COLO829 (cell line): ENCODE data around the gene SH3RF3.

Experiments used
- DNase-seq: peaks from one replicate; pipeline ENCODE4 v3.0.0; 2012; ENCODE audit warnings: low spot score

SH3RF3 gene

GRCh38 chr2:109454765-109455394, 325.9 kb downstream of the SH3RF3 start:
- DNase-seq: no peak

- DNase-seq: no peak
Measured at GRCh38 chr2:109455731-109456691, 327.0 kb downstream of the SH3RF3 start.

- DNase-seq: no peak
Measured at GRCh38 chr2:109456776-109457175, 327.8 kb downstream of the SH3RF3 start.

DNA sequence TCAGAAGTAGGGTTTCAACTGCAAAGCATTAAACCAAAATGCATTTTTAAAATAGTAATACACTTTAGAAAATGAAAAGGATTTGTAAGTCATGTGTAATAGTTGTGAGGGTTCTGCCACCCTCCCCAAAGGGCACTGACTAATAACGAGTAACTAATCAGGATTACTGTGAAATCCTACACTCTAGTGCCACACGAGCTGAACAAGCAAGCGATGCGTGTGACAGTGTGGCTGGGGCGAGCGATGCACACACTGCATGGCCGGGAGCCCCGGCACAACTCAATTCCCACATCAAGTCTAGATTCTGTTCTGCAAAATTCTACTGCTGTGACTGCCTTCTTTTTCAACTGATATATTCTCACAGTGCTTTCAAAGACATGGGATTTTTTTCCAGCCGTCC, 328.4 kb downstream of the SH3RF3 start:
- DNase-seq: no peak

DNA sequence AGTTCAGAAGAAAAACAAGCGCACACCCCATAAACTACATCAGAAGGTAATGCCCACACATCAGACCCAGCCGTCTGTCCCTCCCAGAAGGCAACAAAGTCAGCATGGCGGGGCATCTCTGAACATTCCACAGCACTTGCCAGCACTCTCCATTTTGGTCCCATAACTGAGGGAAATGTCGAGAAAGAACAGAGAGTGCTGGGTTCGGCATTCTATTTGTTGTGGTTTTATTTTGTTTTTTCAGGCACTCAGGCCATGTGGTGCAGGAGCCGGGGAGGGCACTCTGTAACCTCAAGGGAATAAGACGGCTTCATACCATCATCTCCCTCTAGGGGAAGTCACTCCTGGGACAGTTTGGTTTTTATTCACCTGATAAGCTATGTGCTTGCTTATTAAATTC, 328.8 kb downstream of the SH3RF3 start:
- no peak for DNase-seq

GRCh38 chr2:109458512-109458911, 329.5 kb downstream of the SH3RF3 start:
- DNase-seq: no peak

GRCh38 chr2:109459485-109459884, 330.5 kb downstream of the SH3RF3 start:
- no peak for DNase-seq

DNA sequence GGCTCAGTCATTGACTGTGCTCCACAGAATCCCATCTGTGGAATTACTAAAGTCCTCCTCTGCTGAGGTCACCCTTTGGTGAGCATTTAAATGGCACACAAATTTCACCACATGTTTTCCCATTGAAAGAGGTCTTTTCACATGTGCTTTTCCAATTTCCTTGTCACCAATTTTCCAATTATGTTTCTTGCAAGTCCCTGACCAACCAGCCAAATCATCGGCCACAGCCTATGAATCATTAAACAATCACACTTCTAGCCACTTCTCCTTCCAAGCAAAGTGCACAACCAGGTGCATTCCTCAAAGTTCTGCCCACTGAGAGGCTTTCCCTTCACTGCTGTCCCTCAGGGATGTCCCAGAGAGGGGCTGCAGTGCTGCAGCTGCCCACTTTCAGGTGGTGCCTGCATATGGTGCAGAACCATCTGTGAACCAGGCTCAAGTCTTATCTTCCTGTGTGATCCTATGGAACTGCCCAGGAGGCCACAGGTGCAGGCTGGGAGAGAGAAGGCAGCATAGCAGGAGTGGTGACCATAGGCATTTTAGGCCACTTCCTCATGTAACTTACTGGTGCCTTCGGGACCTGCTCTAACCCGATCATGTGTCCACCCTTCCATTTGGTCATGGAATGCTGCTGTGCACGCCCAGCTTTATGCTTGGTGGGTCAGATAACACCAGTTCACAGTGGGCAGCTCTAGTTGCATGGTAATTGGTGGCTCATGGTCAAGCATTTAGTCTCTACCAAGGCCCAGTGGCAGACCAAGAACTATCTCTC, 331.7 kb downstream of the SH3RF3 start:
- no peak for DNase-seq

- no peak for DNase-seq
Measured at GRCh38 chr2:109463236-109463635, 334.2 kb downstream of the SH3RF3 start.

DNA sequence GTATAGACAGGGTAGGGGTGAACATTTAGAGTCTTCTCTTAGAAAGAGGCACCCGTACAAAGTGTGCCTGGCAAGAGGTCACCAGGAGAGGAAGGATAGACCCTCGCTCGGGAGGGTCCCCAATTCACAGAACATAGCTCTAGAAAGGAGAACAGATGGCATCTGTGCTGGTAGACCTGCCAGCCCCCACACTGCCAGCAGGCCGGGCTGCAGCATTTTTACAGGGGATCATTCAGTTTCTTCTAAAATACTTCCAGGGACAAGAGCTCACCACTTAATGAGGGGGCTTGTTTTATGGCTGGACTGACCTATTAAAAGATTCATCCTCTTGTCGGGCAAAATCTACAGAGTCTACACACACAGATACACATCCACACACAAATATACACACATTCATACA, 334.9 kb downstream of the SH3RF3 start:
- DNase-seq: no peak

DNA sequence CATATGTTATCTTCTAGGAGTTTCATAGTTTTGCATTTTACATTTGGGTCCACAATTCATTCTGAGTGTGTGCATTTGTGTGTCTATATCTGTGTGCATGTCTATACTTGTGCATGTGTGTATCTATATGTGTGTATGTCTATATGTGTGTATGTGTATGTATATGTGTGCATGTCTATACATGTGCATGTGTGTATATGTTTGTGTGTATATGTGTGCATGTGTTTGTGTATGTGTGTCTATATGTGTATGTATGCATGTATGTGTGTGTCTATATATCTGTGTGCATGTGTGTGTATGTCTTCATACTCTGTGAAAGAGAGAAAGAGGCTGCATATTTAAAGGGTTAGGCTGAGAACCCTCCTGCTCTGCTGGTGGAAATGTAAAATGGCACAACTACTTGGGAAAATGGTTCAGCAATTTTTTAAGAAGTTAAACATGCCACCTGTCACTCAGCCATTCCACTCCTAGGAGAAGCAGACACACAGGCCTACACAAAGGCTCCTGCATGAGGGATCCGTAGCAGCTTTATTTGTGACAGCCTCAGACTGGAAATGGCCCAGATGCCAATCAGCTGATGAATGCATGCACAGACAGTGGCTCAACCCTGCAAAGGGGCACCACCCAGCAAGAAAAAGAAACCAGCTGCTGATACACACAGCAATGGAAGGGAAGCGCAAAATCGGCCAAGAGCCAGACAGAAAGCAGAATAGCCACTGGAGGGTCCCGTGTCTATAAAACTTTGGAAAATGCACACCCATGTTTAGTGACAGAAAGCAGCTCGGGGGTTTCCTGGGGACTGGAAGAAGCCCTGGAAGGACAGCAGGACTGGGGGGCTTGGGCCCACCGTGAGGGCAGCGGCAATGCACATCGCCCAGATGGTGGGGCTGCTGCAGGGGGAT, 337.9 kb downstream of the SH3RF3 start:
- no peak for DNase-seq

- no peak for DNase-seq
Measured at GRCh38 chr2:109467701-109468100, 338.7 kb downstream of the SH3RF3 start.

DNA sequence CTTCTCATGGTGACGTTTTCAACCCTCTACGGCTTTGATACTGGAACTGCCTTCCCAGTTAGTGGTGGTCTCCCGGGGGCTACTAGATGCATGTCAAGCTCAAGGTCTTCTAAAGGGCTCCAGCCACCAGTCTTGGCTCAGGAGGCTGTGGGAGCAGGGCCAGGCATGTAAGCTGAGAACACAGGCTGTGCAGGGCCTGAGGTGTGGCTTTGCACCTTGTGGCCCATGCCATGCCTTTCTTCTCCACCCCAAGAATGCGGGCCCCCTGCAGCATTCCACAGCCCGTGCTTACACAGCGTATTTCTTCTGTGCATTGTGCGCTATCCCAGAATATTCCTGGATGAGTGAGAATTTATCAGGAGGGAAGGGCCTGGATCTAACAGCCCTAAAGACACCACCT, 339.9 kb downstream of the SH3RF3 start:
- DNase-seq: no peak

DNA sequence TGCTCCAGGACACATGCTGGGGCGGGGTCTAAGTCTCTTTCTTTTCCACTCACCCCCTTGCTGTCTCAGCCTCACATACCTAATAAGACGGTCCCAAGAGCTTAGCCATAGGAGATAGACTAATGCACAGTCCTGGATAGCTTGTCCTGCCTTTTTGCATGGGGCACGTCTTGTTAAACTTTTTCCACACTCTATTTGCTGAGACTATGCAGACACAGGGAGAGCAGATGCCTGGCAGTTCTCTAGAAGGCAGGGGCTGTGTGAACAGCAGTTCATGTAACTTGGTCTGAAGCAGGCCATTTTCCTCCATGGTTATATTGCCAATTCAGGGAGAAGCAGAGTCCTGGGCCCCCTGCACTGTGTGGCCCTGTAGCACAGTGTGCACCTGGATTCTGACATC, 342.7 kb downstream of the SH3RF3 start:
- DNase-seq: no peak

GRCh38 chr2:109472331-109472959, 343.4 kb downstream of the SH3RF3 start:
- DNase-seq: no peak

DNA sequence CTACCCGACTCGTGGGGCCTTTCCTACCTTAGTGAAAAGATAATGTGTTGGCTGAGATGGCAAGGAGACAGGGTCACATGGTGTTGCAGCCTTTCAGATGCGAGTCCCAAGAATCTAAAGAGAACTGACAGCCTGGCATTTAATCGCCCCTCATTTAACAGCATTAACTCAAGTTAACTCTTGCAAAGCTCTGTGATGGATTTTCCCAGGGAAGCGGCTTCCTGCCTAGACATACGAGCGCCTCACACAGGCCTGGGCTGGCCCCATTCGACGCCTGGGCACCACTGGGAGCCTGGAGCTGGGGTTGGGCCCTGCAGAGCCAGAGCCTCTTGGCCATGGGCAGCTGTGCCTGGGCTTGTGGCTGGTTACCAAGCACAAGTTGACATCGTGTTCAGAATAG, 344.0 kb downstream of the SH3RF3 start:
- no peak for DNase-seq

DNA sequence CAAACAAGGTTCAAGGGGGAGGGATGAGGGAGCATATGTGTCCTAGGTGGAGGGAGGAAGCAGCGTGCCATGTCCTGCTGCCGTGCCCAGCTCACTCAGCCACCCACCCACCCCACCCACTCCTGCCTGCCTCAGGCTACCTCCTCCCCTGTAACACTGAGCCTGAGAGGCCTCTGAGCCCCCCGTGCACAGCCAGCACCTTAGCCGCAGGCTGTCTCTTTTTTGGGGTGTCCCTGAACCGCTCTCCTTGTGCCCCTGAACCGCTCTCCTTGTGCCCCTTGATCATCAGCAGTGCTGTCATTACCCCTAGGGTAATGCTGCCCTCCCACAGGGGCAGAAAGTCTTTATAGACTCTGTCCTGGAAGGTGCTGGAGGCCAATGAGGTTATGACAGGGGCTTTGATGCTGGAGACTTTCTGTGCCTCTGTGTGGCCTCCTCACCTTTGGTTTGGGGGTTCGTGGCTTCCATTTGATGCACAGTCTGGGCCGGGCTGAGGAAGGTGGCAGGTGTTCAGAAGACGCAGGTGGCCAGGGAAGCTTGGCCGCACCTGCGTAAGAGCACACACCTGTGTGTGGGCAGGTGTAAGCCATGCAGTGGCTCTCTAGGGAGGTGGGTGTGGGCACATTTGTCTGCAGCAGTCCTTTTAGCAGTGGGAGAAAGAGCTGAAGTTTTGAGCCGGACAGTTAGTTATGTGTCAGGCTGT, 344.8 kb downstream of the SH3RF3 start:
- DNase-seq: no peak

GRCh38 chr2:109474319-109474825, 345.4 kb downstream of the SH3RF3 start:
- no peak for DNase-seq

DNA sequence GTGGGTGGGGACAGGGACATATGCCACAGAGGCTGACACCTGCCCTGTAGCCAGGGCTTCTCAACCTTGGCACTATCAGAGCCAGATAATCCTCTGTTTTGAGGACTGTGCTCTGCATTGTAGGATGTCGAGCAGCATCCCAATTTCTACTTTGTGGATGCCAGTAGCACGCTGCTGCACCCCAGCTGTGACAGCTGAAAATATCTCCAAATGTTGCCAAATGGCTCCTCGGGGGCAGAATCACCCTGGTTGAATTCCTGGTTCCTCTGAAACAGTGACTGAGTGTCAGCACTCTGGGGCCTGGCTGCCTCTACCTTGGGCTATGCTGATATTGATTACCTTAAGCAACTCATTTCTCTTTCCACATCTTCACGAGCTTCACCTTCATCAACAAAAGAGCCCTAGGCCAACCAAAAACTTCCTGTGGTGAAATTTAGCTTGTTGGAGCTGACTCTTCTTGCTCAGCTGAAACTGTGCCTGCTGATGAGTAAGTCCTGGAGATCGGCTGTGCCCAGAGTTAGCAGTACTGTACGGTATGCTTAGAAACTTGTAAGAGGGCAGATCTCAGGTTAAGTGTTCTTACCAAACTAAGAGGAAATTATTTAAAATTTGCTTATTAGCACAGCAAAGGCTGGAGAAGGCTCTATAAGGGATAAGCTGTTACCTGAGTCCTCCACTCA, 346.7 kb downstream of the SH3RF3 start:
- no peak for DNase-seq
